Measurements from ENCODE around the gene VAPB.
"Not testable (repeated sequence)": the region's sequence is repeated elsewhere in the genome, so short reads cannot be mapped to it uniquely, and the experiment has no call there.

VAPB gene, protein sequence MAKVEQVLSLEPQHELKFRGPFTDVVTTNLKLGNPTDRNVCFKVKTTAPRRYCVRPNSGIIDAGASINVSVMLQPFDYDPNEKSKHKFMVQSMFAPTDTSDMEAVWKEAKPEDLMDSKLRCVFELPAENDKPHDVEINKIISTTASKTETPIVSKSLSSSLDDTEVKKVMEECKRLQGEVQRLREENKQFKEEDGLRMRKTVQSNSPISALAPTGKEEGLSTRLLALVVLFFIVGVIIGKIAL

DNA sequence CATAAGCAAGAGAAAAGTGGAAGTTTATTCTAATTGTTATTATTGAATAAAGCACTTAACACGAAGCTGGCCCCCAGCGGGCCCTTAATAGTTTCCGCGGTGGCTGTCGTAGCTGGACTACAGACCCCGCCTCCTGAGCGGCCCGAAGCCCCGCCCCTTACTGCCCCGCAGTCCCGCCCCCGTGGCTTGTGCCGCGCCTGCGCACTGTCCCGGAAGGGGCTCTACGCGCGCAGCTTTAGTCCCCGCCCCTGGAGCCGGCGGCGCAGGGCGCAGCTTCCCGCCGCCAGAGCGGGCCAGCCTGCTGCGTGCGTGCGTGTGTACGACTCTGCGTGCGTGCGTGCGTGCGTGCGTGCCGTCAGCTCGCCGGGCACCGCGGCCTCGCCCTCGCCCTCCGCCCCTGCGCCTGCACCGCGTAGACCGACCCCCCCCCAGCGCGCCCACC is at the start of gene VAPB:
Gene VAPB, plus strand, starts transcription at position 348 of the 442 bp plus-strand sequence. CDS start 231 bp downstream, outside the sequence.
- peak; percentile 52 for DNase-seq

DNA sequence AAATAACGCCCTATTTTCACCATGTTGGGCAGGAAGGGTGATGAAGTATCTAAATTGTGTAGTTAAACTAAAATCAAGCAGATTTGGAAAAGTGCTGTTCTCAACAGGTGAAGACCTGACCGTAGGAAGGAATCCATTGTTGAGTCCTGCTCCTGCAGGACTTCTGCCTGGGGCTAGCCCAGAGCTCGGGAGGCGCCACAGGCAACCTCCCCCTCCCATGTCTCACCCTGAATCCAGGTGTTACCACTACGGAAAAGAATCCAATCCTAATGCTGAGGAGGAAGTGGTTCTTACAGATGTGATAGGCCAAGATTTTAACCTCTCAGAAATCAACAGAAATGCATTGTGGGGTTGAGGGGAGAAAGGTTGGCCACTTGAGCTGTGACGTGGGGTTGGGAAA is 49.3 kb upstream of the VAPB start:
- DNase-seq: no peak

DNA sequence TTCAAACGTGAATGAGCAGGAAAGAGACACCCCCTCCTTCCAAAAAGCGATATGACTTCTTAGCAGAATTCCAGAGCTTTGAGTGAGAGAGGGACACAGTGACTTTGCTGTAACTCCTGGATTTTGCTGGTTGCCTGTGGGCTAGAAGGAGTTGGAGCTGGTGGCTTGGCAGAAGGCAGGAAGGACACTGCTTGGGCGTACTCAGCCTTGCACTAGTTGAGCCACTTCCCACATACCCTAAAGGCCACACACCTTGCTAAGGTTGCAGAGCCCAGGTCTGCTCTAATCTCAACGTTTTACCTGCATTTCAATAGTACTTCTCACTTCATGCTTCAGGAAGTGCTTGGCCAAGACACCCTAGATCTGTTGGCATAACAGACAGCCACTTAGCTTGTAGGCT is 48.9 kb upstream of the VAPB start:
- DNase-seq: no peak

DNA sequence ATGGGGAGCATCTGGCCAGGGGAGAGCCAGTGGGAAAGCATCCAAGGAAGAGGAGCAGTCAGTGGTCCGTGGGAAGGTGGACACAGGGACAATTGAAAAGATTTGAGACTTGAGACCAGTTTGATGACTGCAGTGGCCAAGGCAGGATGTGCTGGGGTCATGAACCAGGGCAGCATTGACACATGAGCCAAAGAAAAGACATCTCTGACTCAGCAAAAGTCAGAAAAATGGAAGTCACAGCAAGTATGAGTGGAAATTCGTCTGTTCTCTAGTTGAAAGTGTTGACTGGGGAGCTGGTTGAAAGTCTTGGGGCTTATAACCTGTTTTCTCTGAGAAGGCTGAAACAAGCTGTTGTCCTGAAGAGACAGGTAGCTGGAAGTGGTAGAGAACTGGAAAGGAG is 48.2 kb upstream of the VAPB start:
- DNase-seq: no peak

DNA sequence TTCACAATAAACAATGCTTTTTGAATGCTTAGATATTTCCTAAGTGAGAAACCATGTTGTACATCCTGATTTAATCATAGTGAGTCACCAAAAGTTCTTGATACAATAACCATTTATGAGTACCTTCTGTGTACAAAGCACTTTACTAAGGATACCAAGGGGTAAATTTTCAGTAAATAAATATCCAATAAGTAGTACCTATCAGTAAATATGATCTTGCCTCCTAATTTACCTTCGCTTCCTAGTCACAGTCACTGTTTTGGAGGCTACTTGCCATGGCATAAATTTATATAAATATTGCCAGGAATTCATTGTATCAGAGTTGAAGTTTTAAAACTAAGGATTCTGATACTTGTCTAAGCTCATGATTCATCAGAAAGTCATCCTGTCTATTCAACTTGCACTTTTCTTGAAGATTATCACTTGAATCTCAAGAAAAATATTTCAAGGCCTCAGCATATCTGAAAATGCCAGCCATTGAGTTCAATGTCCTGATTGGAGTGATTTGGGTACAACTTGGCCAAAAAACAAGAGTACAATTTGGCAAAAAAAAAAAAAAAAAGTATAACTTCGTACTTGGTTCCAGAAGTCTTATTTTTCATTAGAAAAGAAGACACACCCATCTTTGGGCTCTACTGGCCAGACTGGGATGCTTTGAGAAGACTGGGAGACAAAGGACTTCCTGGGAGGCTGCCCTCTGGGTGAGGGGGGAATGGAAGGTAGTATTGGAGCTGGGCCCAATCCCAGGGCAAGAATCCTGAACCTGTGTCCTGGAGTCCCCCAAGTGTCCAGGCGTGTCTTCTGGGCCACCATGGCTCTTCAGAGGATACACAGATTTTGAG is 46.7 kb upstream of the VAPB start:
- no peak for DNase-seq

DNA sequence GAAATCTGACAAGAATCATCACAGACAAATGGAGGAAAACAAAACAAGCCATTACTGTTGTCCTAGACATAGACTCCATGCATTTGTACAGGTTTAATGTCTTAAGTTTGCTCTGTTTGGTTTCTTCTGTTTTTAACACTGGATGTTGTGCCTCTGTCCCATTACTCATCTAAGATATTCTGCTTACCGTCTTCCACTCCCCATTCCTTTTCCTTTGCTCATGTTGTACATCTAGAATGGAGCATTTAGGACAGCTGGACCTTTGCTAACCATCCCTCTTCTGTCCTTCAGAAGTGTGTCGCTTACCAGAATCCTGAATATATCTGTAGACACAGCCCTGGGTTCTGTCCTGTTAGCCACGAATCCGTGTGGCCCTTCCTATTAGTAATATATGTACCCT is 44.3 kb upstream of the VAPB start:
- DNase-seq: no peak

DNA sequence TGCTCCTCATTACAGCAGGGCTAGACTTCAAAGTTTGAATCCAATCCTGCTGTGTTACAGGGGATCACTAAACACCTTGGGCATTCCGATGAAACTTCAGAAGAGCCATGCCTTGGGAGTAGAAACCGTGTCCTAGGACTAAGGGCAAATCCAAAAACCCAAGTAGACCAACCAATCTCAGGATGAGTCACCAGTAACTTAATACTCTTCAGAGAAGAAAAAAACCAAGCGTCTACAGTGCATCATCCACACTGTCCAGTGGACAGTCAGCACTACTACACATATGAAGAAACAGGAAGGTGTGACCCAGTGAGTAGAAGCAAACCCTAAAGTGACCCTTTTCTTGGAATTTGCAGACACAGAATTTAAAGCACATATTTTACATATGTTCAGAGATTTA is 39.5 kb upstream of the VAPB start:
- no peak for DNase-seq

DNA sequence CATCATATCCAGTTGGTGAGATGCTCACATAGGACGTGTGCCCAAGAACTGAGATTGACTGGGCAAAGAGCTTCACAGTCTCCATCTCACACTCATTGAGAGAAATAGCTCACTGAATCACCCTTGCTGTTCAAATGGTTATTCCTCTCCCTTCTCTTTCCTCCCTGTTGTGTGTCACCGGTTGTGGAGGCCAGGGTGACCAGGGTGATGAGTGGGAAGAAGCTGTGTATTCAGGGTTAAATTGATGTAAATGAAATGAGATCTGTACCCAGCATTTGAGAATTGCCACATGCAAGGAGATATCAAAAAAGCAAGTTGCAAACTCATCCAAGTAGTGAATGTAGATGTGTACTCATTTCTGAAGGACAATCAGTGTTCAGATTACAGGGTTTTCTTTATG is 36.6 kb upstream of the VAPB start:
- no peak for DNase-seq

DNA sequence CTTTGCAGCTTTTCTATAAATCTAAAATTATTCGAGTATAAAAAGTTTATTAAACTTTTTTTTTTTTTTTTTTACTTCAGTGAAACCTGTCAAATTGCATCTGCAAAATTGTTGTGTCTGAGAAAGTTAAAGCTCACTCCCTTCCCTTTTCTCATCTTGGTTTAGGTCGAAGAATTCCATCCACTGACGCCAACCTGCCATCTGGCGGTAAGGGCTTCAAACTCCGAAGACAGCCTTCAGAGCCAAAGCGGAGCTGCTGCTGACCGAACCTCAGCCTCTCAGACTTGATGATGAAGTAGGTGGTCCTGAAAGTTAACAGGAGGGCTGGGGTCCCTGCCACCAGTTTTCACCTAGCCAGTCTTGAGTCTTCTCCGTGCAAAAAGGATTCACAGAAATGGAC is 29.6 kb upstream of the VAPB start:
- no peak for DNase-seq

DNA sequence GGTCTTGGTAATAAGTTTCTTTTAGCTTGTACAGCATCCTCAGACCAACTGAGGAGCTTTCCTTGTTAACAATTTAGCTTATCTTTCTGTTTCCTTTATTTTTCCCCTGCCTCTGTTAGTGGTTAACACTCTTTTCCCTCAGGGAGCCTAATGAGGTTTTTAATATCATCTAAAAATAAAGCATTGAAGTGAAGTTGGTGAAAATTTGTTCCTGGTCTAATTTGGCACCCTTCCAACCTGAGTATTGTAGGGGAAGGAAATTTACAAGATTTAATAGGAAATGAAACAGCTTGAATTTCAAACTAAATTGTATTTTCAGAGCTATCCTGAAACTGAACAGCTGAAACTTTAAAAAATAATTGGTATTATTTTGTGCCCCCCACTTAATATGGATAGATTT is 28.1 kb upstream of the VAPB start:
- no peak for DNase-seq

DNA sequence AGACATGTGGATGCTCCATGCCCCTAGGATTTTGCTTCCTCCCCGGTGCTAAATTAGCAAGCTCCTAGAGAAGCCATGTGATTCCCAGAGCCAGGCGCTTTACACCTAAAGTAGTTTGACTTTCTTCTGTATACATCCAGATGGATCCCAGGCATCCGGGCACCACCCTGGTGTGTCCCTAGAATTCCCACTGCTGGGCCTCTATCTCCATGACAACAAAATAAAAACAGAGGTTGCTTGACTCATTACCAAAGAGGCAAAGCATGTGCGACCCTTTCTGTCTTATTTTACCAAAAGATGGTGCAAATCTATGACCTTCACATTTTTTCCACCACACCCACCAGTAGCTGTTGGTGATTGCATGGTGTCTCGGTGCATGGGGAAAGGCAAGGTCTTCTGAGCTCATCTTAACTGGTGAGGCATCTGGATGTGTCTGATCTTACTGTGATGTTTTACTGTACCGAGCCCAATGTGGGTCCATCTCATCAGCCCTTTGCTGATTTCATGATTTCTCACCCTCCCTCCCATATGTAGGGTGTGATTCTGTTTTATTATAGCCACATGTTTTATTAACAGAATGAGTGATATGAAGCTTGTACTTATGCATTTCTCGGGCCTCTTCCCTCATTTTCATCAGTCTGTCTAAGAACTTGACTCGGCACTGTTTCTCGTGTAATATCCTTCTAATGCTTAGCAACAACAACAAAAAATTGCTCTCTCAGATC is 27.4 kb upstream of the VAPB start:
- no peak for DNase-seq

DNA sequence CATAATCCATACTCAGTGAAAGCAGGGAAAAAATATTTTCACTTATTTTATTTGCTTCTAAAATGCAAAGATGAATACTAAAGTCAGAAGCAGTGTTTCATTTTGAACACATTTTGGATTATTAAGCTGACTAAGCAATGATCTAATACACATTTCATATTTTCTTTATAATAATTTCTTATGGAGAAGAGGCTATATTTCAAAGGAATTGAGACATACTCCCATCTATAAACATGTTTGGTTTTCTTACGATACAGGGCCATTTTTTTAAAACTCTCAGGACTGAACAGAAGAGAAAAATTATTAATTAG is 26.9 kb upstream of the VAPB start:
- no peak for DNase-seq

DNA sequence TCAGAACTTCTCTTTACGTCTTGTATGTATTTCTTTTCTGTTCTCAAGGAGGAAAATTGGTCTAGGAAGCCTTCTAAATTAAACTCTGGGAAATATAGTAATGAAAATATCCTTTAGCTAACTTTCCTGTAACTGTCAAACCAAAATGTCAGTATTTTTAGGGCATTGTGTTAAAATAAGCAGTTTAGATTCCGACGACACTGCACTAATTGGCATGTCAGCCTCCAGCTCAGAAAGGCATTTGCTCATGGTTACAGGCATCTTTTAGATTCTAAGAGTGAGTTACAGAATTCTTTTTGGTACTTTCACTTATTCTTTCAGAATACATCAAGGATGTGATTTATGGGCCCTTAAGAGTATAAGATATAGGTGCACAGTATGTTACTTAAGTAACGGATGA is 26.1 kb upstream of the VAPB start:
- DNase-seq: no peak

DNA sequence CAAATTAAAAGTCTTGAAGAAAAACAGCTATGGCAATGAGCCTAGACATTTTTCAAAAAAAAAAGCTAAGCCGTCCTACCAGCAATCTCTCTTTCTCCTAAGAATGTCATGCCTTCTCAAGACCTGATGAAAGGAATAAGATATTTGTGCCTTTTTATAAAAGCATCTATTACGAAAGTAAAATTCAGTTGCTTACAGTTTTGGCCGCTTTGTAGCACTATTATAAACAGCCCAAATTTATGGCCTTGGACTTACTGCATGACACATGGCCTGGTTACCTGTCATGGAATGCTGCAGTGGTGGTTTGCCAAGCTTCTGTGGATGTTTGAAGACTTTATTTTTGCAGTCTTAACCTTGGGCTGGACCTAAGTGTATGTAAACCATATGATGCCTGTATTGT is 22.2 kb upstream of the VAPB start:
- DNase-seq: no peak

DNA sequence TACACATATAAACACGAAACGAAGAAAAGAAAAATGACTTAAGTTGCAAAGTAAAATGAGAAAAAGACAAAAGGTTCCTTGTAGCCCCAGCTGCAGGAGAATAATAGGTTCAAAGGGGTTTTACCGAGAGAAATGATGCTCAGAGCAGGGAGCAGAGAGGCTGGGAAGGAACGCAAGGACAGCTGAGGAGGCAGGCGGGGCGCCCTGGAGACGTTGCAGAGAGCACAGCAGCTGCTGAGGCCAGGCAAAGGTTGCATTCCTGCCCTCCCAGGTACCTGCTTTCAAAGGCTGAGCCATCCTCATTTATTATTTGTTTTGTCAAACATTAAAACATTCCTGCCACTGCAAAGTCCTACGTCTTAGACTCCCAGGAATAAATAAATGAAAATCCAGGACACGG is 16.2 kb upstream of the VAPB start:
- DNase-seq: no peak

DNA sequence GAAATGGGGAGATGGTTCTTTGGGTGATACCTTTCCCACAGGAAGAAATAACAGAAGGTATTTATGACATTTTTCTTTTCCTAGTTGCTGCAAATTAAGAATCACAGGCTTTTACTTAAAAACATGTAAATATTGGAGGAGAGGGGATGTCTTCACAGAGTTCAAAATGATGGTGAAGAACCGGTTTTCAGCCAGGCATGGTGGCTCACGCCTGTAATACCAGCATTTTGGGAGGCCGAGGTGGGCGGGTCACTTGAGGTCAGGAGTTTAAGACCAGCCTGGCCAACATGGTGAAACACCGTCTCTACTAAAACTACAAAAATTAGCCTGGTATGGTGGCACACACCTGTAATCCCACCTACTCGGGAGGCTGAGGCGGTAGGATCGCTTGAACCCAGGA is 15.7 kb upstream of the VAPB start:
- not testable (repeated sequence) for DNase-seq

DNA sequence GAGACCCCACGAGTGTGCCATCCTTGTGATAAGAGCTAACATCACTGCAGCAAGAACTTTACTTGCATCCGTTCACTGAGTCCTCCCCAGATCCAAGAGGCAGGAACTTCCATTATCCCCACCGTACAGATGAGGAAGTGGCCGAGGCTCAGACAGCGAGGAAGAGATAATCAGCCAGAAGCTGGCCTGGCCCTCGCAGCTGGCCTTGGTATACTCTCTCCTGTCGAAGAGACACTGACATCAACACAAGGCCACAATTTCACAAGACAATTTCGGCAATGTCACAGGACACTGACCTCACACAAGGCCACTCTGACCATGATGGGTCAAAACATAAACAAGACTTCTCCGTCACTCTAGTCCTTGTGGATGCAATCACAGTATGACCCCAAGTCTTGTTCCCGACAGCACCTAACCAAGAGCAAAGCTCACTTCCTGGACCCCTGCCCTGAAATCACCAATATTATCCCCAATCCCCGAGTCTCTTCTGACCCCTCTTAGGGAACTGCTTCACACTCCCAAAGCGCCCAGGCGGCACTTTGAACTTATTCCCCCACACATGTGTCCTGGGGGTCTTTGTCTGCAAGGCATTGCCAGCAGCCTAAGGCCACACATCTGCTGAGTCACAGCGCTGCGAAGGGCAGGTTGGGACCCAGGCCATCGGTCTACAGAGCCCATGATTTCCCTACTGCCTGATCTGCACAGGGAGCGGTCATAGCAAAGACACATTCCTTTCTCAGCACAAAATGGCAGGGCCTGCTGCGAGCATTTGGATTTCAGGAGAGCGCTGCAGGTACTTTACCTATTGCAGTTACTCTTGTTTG is 14.8 kb upstream of the VAPB start:
- DNase-seq: no peak

DNA sequence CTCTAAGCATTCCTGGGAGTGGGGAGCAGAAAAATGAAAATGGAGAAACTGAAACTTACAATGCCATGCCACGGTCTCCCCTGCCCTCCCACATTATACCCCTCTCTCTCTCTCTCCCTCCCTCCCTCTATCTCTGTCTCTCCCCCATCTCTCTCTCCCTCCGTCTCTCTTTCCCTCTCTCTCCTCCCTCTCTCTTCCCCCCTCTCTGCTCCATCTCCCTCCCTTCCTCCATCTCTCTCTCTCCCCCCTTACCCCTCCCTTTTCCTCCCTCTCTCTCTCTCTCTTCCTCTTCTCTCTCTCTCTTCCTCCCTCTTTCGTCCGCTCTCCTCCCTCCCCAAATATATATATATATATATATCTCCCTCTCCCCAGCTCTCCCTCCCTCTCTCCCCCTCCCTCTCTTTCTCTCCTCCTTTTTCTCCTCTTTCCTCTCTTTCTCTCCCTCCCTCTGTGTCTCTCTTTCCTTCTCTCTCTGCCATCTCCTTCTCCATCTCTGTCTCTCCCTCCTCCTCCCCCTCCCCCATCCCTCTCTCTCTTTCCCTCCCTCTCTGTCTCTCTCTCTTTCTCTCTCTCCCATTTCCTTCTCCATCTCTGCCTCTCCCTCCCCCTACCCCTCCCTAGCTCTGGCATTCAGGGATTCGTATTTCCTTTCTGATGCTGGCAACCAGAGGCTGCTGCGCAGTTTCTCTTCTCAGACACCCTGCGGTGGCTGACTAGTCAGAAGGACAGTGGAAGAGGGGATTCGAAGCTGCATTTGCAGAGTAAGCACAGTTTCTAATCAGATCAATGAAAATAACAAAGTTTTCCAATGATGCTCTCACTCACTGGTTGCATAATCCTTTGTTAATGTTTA is 13.9 kb upstream of the VAPB start:
- no peak for DNase-seq

DNA sequence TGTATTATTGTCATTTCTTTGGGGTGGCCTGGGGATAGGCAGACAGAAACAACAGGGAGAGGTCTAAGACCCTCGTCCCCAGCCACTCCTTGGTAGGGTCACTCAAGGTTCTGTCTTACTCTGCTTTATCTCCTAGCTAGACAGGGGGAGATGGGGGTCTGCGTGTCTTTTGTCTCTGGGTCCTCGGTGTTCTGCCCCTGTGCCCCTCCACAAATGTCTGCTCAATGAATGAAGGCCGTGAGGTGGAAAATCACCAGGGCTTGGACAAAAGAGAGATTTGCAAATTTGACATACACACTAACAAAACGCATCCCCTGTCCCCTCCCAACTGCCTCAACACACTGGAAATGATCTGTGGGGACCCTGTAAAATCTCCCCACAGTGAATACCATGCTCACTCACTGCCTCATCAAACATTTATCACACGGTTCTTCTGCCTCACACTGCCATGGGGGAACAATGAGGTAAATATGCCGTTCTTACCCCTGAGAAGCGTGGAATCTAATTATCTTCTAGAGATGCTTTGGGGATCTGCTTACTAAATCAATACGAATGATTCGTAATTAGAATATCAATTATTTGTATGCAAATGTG is 13.2 kb upstream of the VAPB start:
- DNase-seq: no peak

DNA sequence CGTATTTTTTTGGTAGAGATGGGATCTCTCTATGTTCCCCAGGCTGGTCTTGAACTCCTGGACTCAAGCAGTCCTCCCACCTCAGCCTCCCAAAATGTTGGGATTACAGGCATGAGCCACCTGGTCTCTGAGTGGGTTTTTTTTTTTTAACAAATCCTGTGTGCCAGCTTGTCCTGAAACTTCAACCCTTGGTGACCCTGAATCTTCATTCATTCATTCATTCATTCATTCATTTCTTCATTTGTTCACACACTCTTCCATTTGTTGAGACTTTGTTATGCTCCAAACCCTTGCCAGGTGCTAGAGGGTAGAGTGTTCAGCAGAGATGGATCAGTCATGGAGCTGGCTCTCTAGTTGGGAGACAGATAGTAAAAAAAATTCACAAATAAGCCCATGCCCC is 12.0 kb upstream of the VAPB start:
- no peak for DNase-seq

DNA sequence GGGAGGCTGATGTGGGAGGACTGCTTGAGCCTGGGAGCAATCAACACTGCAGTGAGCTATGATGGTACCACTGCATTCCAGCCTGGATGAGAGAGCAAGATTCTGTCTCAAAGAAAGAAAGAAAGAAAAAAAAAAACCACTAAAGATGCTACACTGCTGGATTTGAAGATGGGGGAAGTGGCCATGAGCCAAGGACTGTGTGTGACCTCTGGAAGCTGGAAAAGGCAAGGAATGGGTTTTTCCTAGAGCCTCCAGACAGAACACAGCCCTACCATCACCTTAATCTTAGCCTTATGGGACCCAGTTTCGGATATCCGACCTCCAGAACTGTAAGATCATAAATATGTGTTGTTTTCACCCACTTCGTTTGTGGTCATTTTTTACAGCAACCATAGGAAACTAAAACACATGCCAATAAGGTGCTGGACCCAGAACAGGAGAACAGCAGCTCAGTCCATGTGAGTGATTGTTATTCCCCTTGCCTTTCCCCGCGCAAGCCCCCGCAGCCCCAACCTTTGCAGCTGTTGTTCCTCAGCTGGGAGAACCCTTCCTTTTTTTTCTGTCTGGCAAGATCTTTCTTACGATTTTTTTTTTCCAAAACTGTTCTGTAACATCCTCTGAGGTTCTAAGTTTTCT is 11.1 kb upstream of the VAPB start:
- DNase-seq: no peak

Measured in NCI-H187 treated with DMSO at 0.1 percent for 48 hours (cell line).